Measurements from ENCODE around the gene PARP1. TPM values are rescaled to one million over a fixed set of nuclear protein-coding genes. Genes with fewer than 3 reads are reported as not detected.
"Not testable (repeated sequence)": the region's sequence is repeated elsewhere in the genome, so short reads cannot be mapped to it uniquely, and the experiment has no call there.

Gene PARP1
- total and polyA plus RNA-seq, 2 experiments from 2014 or later, result 46.2 to 70.4 TPM

GRCh38 chr1:226428791-226429461, 21.0 kb upstream of the PARP1 start:
- Histone ChIP-seq H3K9ac (no peak overlapping the region), H2AFZ (no peak overlapping the region), H3F3A (ENCODE audit: insufficient read depth) (no peaks in the 10 kb centered on the region), H3K4me3 (no peak overlapping the region), H3K36me3 (ENCODE audit: low read depth) (no peaks in the 10 kb centered on the region), H3K9me2 (ENCODE audit: insufficient read depth) (no peaks in the 10 kb centered on the region), H4K20me1 (ENCODE audit: insufficient read depth) (no peaks in the 10 kb centered on the region), H3K9me3 (ENCODE audit: low read depth) (no peaks in the 10 kb centered on the region), H3K4me2 (ENCODE audit: unreplicated experiment) (no peak overlapping the region), H3K27me3 (replicated peaks; ENCODE audit: insufficient read depth) (peaks cover 25% of the 10 kb centered on the region), H3K79me2 (ENCODE audit: insufficient read depth) (no peaks in the 10 kb centered on the region), H3K27ac (no peak overlapping the region), H3K4me1 (ENCODE audit: insufficient read depth) (no peaks in the 10 kb centered on the region)
- 75 to 83% methylated on average over 10 to 12 of the region's 12 CpGs for WGBS, 2 experiments (ENCODE audit: low coverage in 1 of 2, low lambda C conversion rate in 2 of 2, missing lambda C conversion rate in 2 of 2)
- TF ChIP-seq EZH2phosphoT487 (IDR thresholded peaks at IDR 0.05; ENCODE audit: insufficient read depth, low read depth), result no peak
- no peak for TF ChIP-seq EZH2 (IDR thresholded peaks at IDR 0.05; ENCODE audit: insufficient read depth, poor library complexity, severe bottlenecking)
- DNase-seq, result no peak
- in situ Hi-C loops (cut with MboI), result no loop called here

- Histone ChIP-seq H3K9me2 (ENCODE audit: insufficient read depth) (no peaks in the 10 kb centered on the region), H3K79me2 (ENCODE audit: insufficient read depth) (no peaks in the 10 kb centered on the region), H3K27me3 (replicated peaks; ENCODE audit: insufficient read depth) (peaks cover 28% of the 10 kb centered on the region), H3K9me3 (ENCODE audit: low read depth) (no peaks in the 10 kb centered on the region), H3K9ac (no peak overlapping the region), H2AFZ (no peak overlapping the region), H3K36me3 (ENCODE audit: low read depth) (no peaks in the 10 kb centered on the region), H4K20me1 (ENCODE audit: insufficient read depth) (no peaks in the 10 kb centered on the region), H3K4me2 (ENCODE audit: unreplicated experiment) (no peak overlapping the region), H3K4me1 (ENCODE audit: insufficient read depth) (no peaks in the 10 kb centered on the region), H3F3A (ENCODE audit: insufficient read depth) (no peaks in the 10 kb centered on the region), H3K4me3 (no peak overlapping the region), H3K27ac (no peak overlapping the region)
- in situ Hi-C loops (cut with MboI), result no loop called here
- 63 to 76% methylated on average over 5 of the region's 5 CpGs for WGBS, 2 experiments (ENCODE audit: low coverage in 1 of 2, low lambda C conversion rate in 2 of 2, missing lambda C conversion rate in 2 of 2)
- TF ChIP-seq EZH2phosphoT487 (IDR thresholded peaks at IDR 0.05; ENCODE audit: insufficient read depth, low read depth) (no peak), EZH2 (IDR thresholded peaks at IDR 0.05; ENCODE audit: insufficient read depth, poor library complexity, severe bottlenecking) (no peak)
- DNase-seq, result no peak
These were observed 20.5 kb upstream of the PARP1 start for GRCh38 chr1:226428348-226428747.

- H3K4me1 ChIP-seq (ENCODE audit: insufficient read depth), result no peaks in the 10 kb centered on the region
- no peak overlapping the region for H3K27ac ChIP-seq
- no peaks in the 10 kb centered on the region for H3F3A ChIP-seq (ENCODE audit: insufficient read depth)
- H3K4me3 ChIP-seq, result no peak overlapping the region
- no peaks in the 10 kb centered on the region for H3K36me3 ChIP-seq (ENCODE audit: low read depth)
- no peaks in the 10 kb centered on the region for H4K20me1 ChIP-seq (ENCODE audit: insufficient read depth)
- no peaks in the 10 kb centered on the region for H3K79me2 ChIP-seq (ENCODE audit: insufficient read depth)
- H3K4me2 ChIP-seq (ENCODE audit: unreplicated experiment), result no peak overlapping the region
- H3K9me3 ChIP-seq (ENCODE audit: low read depth), result no peaks in the 10 kb centered on the region
- no peak for TF ChIP-seq EZH2 (IDR thresholded peaks at IDR 0.05; ENCODE audit: insufficient read depth, poor library complexity, severe bottlenecking)
- no peak for TF ChIP-seq EZH2phosphoT487 (IDR thresholded peaks at IDR 0.05; ENCODE audit: insufficient read depth, low read depth)
- in situ Hi-C loops (cut with MboI), result no loop called here
- H2AFZ ChIP-seq, result no peak overlapping the region
- H3K9ac ChIP-seq, result no peak overlapping the region
- H3K27me3 ChIP-seq (replicated peaks; ENCODE audit: insufficient read depth), result peaks cover 21% of the 10 kb centered on the region
- 76 to 78% methylated on average over 3 of the region's 3 CpGs for WGBS, 2 experiments (ENCODE audit: low coverage in 1 of 2, low lambda C conversion rate in 2 of 2, missing lambda C conversion rate in 2 of 2)
- no peaks in the 10 kb centered on the region for H3K9me2 ChIP-seq (ENCODE audit: insufficient read depth)
- DNase-seq, result no peak
These were observed 19.2 kb upstream of the PARP1 start for GRCh38 chr1:226427131-226427530.

GRCh38 chr1:226426395-226426794, 18.5 kb upstream of the PARP1 start:
- H3K9me3 ChIP-seq (ENCODE audit: low read depth); H3K4me1 ChIP-seq (ENCODE audit: insufficient read depth); H3K4me2 ChIP-seq (ENCODE audit: unreplicated experiment); H3K9me2 ChIP-seq (ENCODE audit: insufficient read depth); H4K20me1 ChIP-seq (ENCODE audit: insufficient read depth); H3K4me3 ChIP-seq; H3F3A ChIP-seq (ENCODE audit: insufficient read depth); H3K27ac ChIP-seq; in situ Hi-C loops (cut with MboI); H2AFZ ChIP-seq; H3K36me3 ChIP-seq (ENCODE audit: low read depth); DNase-seq; H3K79me2 ChIP-seq (ENCODE audit: insufficient read depth); H3K9ac ChIP-seq: not testable (repeated sequence)
- WGBS, 2 experiments (ENCODE audit: low coverage in 1 of 2, low lambda C conversion rate in 2 of 2, missing lambda C conversion rate in 2 of 2), result 91 to 95% methylated on average over 4 to 20 of the region's 23 CpGs
- peaks cover 22% of the 10 kb centered on the region for H3K27me3 ChIP-seq (replicated peaks; ENCODE audit: insufficient read depth)
